SHP77 treated with DMSO at 0.1 percent for 48 hours (cell line): ENCODE measurements around the gene EVL.

Experiments used
- DNase-seq: peaks from one replicate; lab custom pipeline; 2025; lab: John Stamatoyannopoulos, UW

Gene EVL

GRCh38 chr14:100085462-100085861, 20.2 kb downstream of the EVL start:
- no peak for DNase-seq

- no peak for DNase-seq
Measured at GRCh38 chr14:100086361-100086760, 21.1 kb downstream of the EVL start.

DNA sequence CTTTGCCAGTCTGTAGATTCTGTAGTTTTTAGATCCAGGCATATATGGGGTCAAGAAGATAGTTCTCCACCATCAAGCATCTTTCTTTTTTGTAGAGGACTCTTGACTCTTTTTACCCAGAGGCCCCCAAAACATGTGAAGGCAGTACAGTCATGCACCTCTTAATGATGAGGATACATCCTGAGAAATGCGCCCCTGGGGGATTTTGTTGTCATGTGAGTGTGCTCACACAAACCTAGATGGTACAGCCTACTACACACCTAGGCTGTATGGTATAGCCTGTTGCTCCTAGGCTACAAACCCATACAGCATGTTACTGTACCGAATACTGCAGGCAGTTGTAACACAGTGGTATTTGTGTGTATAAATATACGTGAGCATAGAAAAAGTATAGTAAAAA, 23.0 kb downstream of the EVL start:
- DNase-seq, result no peak

DNA sequence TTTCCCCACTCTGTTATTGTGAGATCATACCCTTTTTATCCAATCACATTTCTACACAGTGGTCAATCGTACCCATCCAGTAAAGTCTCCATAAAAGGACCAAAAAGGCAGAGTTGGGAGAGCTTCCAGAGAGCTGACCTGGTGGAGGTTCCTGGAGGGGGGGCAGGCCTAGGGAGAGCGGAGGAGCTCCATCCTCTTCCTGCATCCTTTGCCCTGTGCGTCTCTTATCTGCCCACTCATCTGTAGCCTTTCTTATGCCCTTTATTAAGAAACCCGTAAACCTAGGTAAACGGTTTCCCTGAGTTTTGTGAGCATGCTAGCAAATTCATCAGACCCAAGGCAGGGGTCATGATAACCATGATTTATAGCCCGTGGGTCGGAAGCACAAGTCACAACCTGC, 26.2 kb downstream of the EVL start:
- DNase-seq, result no peak

DNA sequence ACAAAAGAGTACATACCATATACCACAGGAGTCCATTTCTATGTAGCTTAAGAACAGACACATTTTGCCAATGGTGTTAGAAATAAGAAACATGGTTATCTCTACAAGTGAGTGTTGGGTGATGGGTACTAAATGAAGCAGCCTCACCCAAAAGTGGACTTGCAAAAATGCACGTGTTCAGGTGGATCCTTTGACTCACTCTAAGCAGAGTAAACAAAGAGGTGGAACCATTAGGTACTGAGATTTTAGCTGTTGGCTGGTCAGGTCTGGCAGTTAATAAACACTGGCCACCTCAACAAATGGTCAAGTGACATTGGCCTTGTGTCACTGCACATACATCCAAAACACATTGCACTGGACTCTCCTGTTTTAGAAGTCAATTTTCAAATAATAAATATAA, 27.6 kb downstream of the EVL start:
- DNase-seq, result no peak

DNA sequence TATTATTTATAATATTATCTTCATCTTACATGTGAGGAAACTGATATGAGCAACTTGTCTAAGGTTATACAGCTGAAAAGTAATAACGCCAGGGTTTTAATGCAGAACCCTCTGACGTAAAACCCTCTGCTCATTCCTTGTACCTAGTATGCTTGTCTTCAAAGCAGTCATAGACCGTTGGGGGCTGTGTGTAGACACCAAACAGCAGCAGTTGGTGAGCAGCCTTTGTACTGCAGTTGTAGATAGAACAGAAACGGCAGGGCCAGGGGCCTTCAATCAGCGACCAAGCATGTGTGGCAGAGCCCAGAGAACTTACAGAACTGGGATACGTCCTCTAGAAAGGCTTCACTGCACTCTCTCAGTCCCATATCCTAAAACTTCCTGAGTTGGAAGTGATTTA, 28.1 kb downstream of the EVL start:
- no peak for DNase-seq

- no peak for DNase-seq
Measured at GRCh38 chr14:100096656-100097055, 31.4 kb downstream of the EVL start.

DNA sequence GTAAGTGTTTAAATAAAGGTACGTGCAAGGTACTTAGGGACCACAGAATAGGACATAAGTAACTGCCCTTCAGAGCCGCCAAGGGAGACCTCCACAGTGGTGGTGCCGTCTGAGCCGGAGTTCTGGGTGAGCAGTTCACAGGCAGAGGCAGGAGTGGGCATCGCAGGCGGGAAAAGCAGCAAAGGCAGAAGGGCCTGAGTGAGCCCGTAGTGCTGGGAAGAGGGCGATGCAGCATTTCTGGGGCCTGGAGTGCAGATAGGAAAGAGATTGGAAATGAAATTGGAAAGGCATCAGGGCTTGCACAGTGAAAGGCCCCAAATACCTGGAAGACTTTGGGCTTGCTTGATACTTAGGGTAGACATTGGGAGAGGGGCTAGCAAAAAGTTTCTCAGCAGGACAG, 32.9 kb downstream of the EVL start:
- no peak for DNase-seq

GRCh38 chr14:100100032-100100703, 34.9 kb downstream of the EVL start:
- no peak for DNase-seq

GRCh38 chr14:100102156-100102785, 37.0 kb downstream of the EVL start:
- no peak for DNase-seq

DNA sequence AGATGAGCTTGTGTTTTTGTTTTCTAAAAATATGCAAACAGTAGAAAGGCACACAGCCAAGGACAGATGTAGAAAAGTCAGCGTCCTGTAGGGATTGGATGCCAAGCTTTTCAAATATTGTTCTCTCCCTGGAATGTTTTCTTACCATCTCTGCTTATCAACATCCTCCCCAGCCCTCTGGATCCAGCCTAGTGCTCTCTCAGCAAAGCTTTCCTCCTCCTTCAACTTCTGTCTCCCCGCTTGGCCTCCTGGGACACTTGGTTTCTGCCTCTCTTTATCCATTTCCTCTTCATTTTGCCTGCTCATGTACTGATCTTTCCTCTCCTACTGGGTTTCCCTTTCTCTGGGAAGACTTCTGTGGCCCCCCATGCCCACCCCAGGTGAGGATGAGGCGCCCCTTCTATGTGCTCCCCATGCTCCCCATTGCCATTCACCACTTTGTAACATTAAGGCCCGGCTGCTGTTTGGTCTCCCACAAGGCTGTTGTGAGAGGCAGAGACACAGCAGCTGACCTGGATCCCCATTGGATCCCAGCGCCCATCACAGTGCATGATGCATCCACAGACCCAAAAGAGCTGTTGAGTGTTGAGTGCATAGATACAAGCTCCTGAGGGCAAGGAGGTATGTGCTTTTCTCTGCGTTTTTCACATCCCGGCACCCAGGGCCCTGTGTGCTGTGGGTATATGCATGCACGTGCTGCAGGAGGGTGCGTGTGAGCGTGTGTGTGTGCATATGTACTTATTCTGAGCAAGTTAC, 38.2 kb downstream of the EVL start:
- no peak for DNase-seq

DNA sequence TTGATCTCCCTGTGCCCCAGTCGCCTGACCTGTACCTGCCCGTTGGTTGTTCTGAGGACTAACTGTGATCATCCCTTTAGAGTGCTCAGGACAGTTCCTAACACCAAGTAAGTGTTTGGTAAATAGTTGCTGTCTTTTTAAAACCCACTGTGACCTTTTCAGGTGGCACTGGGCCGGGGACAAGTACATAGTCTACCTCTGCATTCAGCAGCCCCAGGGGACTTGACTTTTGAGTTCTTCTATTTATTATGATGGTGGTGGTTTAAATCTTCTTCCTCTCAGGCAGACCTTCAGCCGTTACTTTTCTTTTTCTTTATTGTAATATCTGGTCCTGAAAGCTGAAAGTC, 38.8 kb downstream of the EVL start:
- no peak for DNase-seq

- no peak for DNase-seq
Measured at GRCh38 chr14:100104523-100105300, 39.5 kb downstream of the EVL start.

GRCh38 chr14:100105357-100106169, 40.3 kb downstream of the EVL start:
- no peak for DNase-seq

DNA sequence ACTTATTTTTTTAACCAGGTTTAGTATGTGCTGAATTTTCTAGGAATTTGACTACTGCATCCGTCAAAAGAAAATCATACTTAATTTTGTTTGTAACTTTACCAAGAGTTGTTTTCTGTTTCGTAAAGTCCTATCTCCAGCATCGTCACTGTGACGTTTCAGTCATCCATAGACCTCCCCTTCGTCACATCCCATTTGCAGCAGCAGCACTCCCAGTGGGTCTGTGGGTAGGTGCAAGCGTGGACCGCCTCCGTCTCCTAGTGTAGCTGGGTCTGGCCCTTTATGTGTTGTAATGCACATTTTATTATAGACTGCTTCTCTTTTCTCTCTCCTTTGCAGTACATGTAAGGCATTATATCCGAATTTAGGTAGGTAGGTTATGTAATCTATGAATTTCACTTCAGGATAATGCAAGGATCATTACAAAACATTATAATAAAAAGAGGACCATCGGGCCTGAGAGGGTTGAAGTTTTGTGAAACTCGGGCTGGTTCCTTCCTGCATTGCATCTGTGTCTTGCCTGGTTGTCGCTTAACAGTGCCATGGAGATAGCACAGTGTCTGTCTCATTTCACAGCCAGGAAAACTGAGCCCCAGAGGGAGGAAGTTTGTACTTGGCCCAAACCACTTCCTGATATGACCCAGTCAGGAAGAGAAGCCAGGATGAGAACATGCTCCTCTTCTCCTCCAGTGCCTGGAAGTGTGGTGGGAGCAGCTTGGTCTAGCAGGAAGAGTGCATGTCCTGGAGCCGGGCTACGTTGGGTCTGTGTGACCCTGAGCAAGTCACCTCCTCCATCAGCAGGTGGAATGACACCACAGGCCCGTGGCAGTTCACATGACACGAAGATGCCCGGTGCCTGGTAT, 41.3 kb downstream of the EVL start:
- no peak for DNase-seq

- DNase-seq, result no peak
Measured at GRCh38 chr14:100107236-100107635, 42.0 kb downstream of the EVL start.

GRCh38 chr14:100108042-100108825, 43.0 kb downstream of the EVL start:
- DNase-seq, result peak; percentile 43

DNA sequence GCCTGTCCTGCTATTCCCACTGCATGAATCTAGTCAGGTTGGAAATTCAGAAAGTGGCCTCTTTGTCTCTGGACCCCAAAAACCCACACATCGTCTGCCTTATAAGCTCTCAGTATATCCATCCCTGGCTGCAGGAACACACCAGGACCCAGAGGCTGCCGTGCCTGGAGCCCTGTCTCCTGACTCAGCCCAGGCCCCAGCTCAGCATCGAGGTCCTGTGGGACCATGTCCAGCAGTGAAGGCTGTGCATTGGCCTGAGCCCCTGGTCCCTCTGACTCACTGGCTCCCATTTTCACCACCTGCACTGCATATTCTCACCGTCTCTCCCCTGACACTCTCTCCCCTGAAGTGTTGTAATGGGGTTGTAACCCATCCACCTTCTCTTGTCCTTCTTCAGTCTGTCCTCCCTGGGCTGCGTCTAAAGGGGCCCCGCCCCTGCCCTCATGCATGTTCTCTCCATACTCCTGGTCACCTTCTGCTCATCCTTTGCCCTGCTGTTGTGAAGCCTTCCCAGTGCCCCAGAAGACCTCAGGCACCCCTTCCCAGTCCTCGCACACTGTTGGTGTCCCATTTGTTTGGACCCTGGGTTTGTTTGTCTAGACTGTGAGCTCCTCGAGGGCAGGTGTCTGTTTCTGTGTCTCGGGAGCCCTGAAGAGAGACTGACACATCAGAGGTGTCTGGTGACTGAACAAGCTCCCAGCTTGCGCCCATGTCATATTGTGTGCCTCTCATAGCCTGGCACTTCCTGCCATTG, 43.8 kb downstream of the EVL start:
- DNase-seq, result no peak

DNA sequence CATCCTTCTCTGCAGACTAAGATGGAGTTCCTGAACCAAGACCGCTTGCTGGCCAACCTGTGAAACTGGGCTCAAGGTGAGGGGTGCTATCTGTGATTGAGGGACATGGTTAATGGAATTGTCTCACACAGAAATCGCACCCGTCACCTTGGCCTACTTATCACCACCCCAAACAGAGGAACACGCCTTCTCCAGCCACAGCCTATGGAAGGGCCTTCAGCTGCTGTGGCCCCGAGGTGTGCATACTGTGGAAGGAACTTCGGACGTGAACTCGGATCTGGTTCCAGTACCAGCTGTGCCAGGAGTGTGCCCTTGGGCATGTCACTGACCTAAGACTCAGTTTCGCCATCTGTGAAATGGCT, 44.4 kb downstream of the EVL start:
- DNase-seq, result no peak
